DOHH2 (cell line): ENCODE measurements around the gene CFAP74.

Source experiments
- H3F3A ChIP-seq: fragments of 200-600 bp; sonication (generic), shearing (Covaris generic); 2 replicates; pipeline ENCODE4 v1.6.0; 2016; ENCODE audit warnings: antibody characterized with exemption, mild to moderate bottlenecking; ENCODE audit not compliant: control insufficient read depth, insufficient read depth
- H3K27ac ChIP-seq: fragments of 200-600 bp; sonication (generic); 2 replicates; pipeline ENCODE4 v1.5.1; 2014; ENCODE audit warnings: low read depth, mild to moderate bottlenecking, low read length, moderate library complexity
- H3K27me3 ChIP-seq: fragments of 200-600 bp; sonication (generic); 2 replicates; pipeline ENCODE4 v1.6.1; 2014; ENCODE audit warnings: mild to moderate bottlenecking, low read length, mixed read lengths; ENCODE audit not compliant: control insufficient read depth
- H3K36me3 ChIP-seq: fragments of 200-600 bp; sonication (generic); 2 replicates; pipeline ENCODE4 v1.6.1; 2014; ENCODE audit warnings: mild to moderate bottlenecking, low read length, moderate library complexity, mixed read lengths; ENCODE audit not compliant: control insufficient read depth
- H3K4me1 ChIP-seq: fragments of 200-600 bp; sonication (generic); 2 replicates; pipeline ENCODE4 v1.6.1; 2014; ENCODE audit warnings: mild to moderate bottlenecking, low read length, mixed read lengths; ENCODE audit not compliant: control insufficient read depth
- H3K4me2 ChIP-seq: fragments of 200-600 bp; sonication (generic); 2 replicates; pipeline ENCODE4 v1.6.0; 2014; ENCODE audit warnings: mild to moderate bottlenecking, low read length, moderate library complexity
- H3K4me3 ChIP-seq: fragments of 200-600 bp; sonication (generic); 2 replicates; pipeline ENCODE4 v1.5.1; 2014; ENCODE audit warnings: mild to moderate bottlenecking, low read length, mixed read lengths
- H3K79me2 ChIP-seq: fragments of 200-600 bp; sonication (generic); 2 replicates; pipeline ENCODE4 v1.6.1; 2014; ENCODE audit warnings: mild to moderate bottlenecking, low read length, mixed read lengths; ENCODE audit not compliant: control insufficient read depth
- H3K9me2 ChIP-seq: fragments of 200-600 bp; sonication (generic); replicated peaks from 2 replicates; pipeline ENCODE4 v1.6.1; 2014; ENCODE audit warnings: mild to moderate bottlenecking, low read length, mixed read lengths; ENCODE audit not compliant: control insufficient read depth
- H3K9me3 ChIP-seq: fragments of 200-600 bp; sonication (generic); 2 replicates; pipeline ENCODE4 v1.6.1; 2014; ENCODE audit warnings: antibody characterized with exemption, low read length, mixed read lengths; ENCODE audit not compliant: control insufficient read depth, insufficient read depth
- H4K20me1 ChIP-seq: fragments of 200-600 bp; sonication (generic); 2 replicates; pipeline ENCODE4 v1.6.0; 2014; ENCODE audit warnings: low read depth, mild to moderate bottlenecking, antibody characterized with exemption, low read length, moderate library complexity; ENCODE audit not compliant: control insufficient read depth, insufficient read depth
- CTCF ChIP-seq: fragments of 200-600 bp; sonication (generic); IDR thresholded peaks from one replicate; pipeline ENCODE4 v1.5.1; 2014; ENCODE audit warnings: antibody characterized with exemption, mild to moderate bottlenecking, low read depth, low read length; ENCODE audit not compliant: poor library complexity, severe bottlenecking
- EZH2phosphoT487 ChIP-seq: fragments of 200-600 bp; sonication (generic); IDR thresholded peaks from 2 replicates; pipeline ENCODE4 v1.6.1; 2017; ENCODE audit warnings: borderline replicate concordance, mild to moderate bottlenecking, antibody characterized with exemption, low read length, moderate library complexity, mixed read lengths

CFAP74 gene

GRCh38 chr1:1893291-1893985, 110.1 kb downstream of the CFAP74 start:
- peaks cover 12% of the 10 kb centered on the region for H4K20me1 ChIP-seq
- H3F3A ChIP-seq = peaks cover 5% of the 10 kb centered on the region; the same call in 1 of the 2 replicates
- H3K27ac ChIP-seq = no peak overlapping the region
- H3K36me3 ChIP-seq = peaks cover 23% of the 10 kb centered on the region
- no peaks in the 10 kb centered on the region for H3K27me3 ChIP-seq
- peaks cover 63% of the 10 kb centered on the region for H3K4me1 ChIP-seq
- no peak for TF ChIP-seq CTCF
- TF ChIP-seq EZH2phosphoT487 = no peak
- peaks cover 45% of the 10 kb centered on the region for H3K79me2 ChIP-seq
- H3K9me3 ChIP-seq = peaks cover 6% of the 10 kb centered on the region; the same call in 1 of the 2 replicates
- no peaks in the 10 kb centered on the region for H3K9me2 ChIP-seq
- no peak overlapping the region for H3K4me3 ChIP-seq
- H3K4me2 ChIP-seq = peak overlapping the region; percentile 5; the same call in 1 of the 2 replicates

GRCh38 chr1:1892763-1893120, 110.8 kb downstream of the CFAP74 start:
- peaks cover 67% of the 10 kb centered on the region for H3K4me1 ChIP-seq
- H3K36me3 ChIP-seq = peaks cover 30% of the 10 kb centered on the region
- H3K27ac ChIP-seq = no peak overlapping the region
- no peaks in the 10 kb centered on the region for H3K27me3 ChIP-seq
- no peaks in the 10 kb centered on the region for H3K9me3 ChIP-seq
- peaks cover 52% of the 10 kb centered on the region for H3K79me2 ChIP-seq
- H4K20me1 ChIP-seq = peaks cover 19% of the 10 kb centered on the region
- peak overlapping the region; percentile 95 for H3K4me2 ChIP-seq
- H3F3A ChIP-seq = no peaks in the 10 kb centered on the region
- no peaks in the 10 kb centered on the region for H3K9me2 ChIP-seq
- H3K4me3 ChIP-seq = peak overlapping the region; percentile 90
- TF ChIP-seq CTCF (no peak), EZH2phosphoT487 (no peak)

GRCh38 chr1:1892079-1892762, 111.4 kb downstream of the CFAP74 start:
- no peaks in the 10 kb centered on the region for H3K27me3 ChIP-seq
- no peaks in the 10 kb centered on the region for H3K9me2 ChIP-seq
- H3F3A ChIP-seq = no peaks in the 10 kb centered on the region
- H3K36me3 ChIP-seq = peaks cover 35% of the 10 kb centered on the region
- H3K4me1 ChIP-seq = peaks cover 68% of the 10 kb centered on the region
- TF ChIP-seq EZH2phosphoT487 (no peak), CTCF (no peak)
- peaks cover 57% of the 10 kb centered on the region for H3K79me2 ChIP-seq
- peak overlapping the region; percentile 56 for H3K27ac ChIP-seq
- peaks cover 24% of the 10 kb centered on the region for H4K20me1 ChIP-seq
- H3K4me3 ChIP-seq = peak overlapping the region; percentile 90
- H3K9me3 ChIP-seq = no peaks in the 10 kb centered on the region
- peak overlapping the region; percentile 95 for H3K4me2 ChIP-seq
